ACC112 (cell line): Measurements from ENCODE around the gene PTAFR.

ENCODE experiments used
- H2AFZ ChIP-seq: fragments of 200-600 bp; sonication (generic); one replicate; pipeline ENCODE4 v1.6.0; 2017; ENCODE audit warnings: antibody characterized with exemption, low read length; ENCODE audit not compliant: unreplicated experiment
- H3K27ac ChIP-seq: fragments of 200-600 bp; sonication (generic); 2 replicates; pipeline ENCODE4 v1.5.1; 2014; ENCODE audit warnings: low read depth, mild to moderate bottlenecking, antibody characterized with exemption, low read length, moderate library complexity
- H3K27me3 ChIP-seq: fragments of 200-600 bp; sonication (generic); 2 replicates; pipeline ENCODE4 v1.6.1; 2014; ENCODE audit warnings: mild to moderate bottlenecking, antibody characterized with exemption, low read length, moderate library complexity, mixed read lengths; ENCODE audit not compliant: insufficient read depth
- H3K36me3 ChIP-seq: fragments of 200-600 bp; sonication (generic); 2 replicates; pipeline ENCODE4 v1.6.1; 2016; ENCODE audit warnings: mild to moderate bottlenecking, antibody characterized with exemption, low read length, moderate library complexity, mixed read lengths; ENCODE audit not compliant: insufficient read depth
- H3K4me1 ChIP-seq: fragments of 200-600 bp; sonication (generic); one replicate; pipeline ENCODE4 v1.6.1; 2016; ENCODE audit warnings: low read length, mixed read lengths; ENCODE audit not compliant: insufficient read depth, unreplicated experiment, control insufficient read depth
- H3K4me3 ChIP-seq: fragments of 200-600 bp; sonication (generic); 2 replicates; pipeline ENCODE4 v1.5.1; 2014; ENCODE audit warnings: mild to moderate bottlenecking, low read depth, low read length
- H3K79me2 ChIP-seq: fragments of 200-600 bp; sonication (generic); one replicate; pipeline ENCODE4 v1.6.0; 2016; ENCODE audit warnings: low read length; ENCODE audit not compliant: control insufficient read depth, unreplicated experiment, insufficient read depth

Gene PTAFR

GRCh38 chr1:28173980-28174297 is 2.6 kb downstream of the PTAFR start:
- Histone ChIP-seq H3K27me3 (no peaks in the 10 kb centered on the region), H3K36me3 (no peaks in the 10 kb centered on the region), H2AFZ (no peak overlapping the region), H3K4me1 (no peaks in the 10 kb centered on the region), H3K79me2 (no peaks in the 10 kb centered on the region), H3K4me3 (no peak overlapping the region), H3K27ac (no peak overlapping the region)

- Histone ChIP-seq H3K4me3 (no peak overlapping the region), H3K27me3 (no peaks in the 10 kb centered on the region), H3K79me2 (no peaks in the 10 kb centered on the region), H2AFZ (no peak overlapping the region), H3K36me3 (no peaks in the 10 kb centered on the region), H3K27ac (no peak overlapping the region), H3K4me1 (no peaks in the 10 kb centered on the region)
Measured at GRCh38 chr1:28173151-28173979, 3.1 kb downstream of the PTAFR start.

- no peaks in the 10 kb centered on the region for H3K4me1 ChIP-seq
- H3K27ac ChIP-seq: no peak overlapping the region
- no peaks in the 10 kb centered on the region for H3K36me3 ChIP-seq
- no peaks in the 10 kb centered on the region for H3K79me2 ChIP-seq
- no peak overlapping the region for H3K4me3 ChIP-seq
- H3K27me3 ChIP-seq: no peaks in the 10 kb centered on the region
- peak overlapping the region; percentile 59 for H2AFZ ChIP-seq
Measured at GRCh38 chr1:28172713-28173150, 3.8 kb downstream of the PTAFR start.

- Histone ChIP-seq H3K4me1 (no peaks in the 10 kb centered on the region), H3K27ac (no peak overlapping the region), H3K4me3 (no peak overlapping the region), H3K79me2 (no peaks in the 10 kb centered on the region), H3K27me3 (no peaks in the 10 kb centered on the region), H2AFZ (no peak overlapping the region), H3K36me3 (no peaks in the 10 kb centered on the region)
Measured at GRCh38 chr1:28171246-28171645, 5.2 kb downstream of the PTAFR start.

GRCh38 chr1:28170001-28170596 is 6.4 kb downstream of the PTAFR start:
- Histone ChIP-seq H3K79me2 (no peaks in the 10 kb centered on the region), H3K27me3 (no peaks in the 10 kb centered on the region), H3K4me3 (no peak overlapping the region), H3K36me3 (no peaks in the 10 kb centered on the region), H3K4me1 (no peaks in the 10 kb centered on the region), H3K27ac (no peak overlapping the region), H2AFZ (no peak overlapping the region)

GRCh38 chr1:28163496-28164161 is 12.9 kb downstream of the PTAFR start:
- H3K36me3 ChIP-seq: no peaks in the 10 kb centered on the region
- H3K4me1 ChIP-seq: peaks cover 5% of the 10 kb centered on the region
- H3K79me2 ChIP-seq: no peaks in the 10 kb centered on the region

GRCh38 chr1:28162151-28162550 is 14.3 kb downstream of the PTAFR start:
- H3K27me3 ChIP-seq: no peaks in the 10 kb centered on the region
- no peak overlapping the region for H3K4me3 ChIP-seq
- no peaks in the 10 kb centered on the region for H3K36me3 ChIP-seq
- no peak overlapping the region for H3K27ac ChIP-seq
- no peaks in the 10 kb centered on the region for H3K79me2 ChIP-seq
- H3K4me1 ChIP-seq: peaks cover 5% of the 10 kb centered on the region
- no peak overlapping the region for H2AFZ ChIP-seq

More at GRCh38 chr1:28163496-28164161, 12.9 kb downstream of the PTAFR start:
- Histone ChIP-seq H3K4me3 (no peak overlapping the region), H3K27me3 (no peaks in the 10 kb centered on the region), H2AFZ (no peak overlapping the region), H3K27ac (no peak overlapping the region)

GRCh38 chr1:28161751-28162150 is 14.7 kb downstream of the PTAFR start:
- no peak overlapping the region for H3K27ac ChIP-seq
- H3K79me2 ChIP-seq: no peaks in the 10 kb centered on the region
- H3K4me1 ChIP-seq: peaks cover 5% of the 10 kb centered on the region
- H2AFZ ChIP-seq: no peak overlapping the region
- H3K36me3 ChIP-seq: no peaks in the 10 kb centered on the region
- no peaks in the 10 kb centered on the region for H3K27me3 ChIP-seq
- no peak overlapping the region for H3K4me3 ChIP-seq

GRCh38 chr1:28160782-28161266 is 15.7 kb downstream of the PTAFR start:
- Histone ChIP-seq H3K27ac (peak overlapping the region; percentile 54), H3K4me3 (no peak overlapping the region), H3K4me1 (peaks cover 5% of the 10 kb centered on the region), H3K27me3 (no peaks in the 10 kb centered on the region), H2AFZ (peak overlapping the region; percentile 84), H3K36me3 (no peaks in the 10 kb centered on the region), H3K79me2 (no peaks in the 10 kb centered on the region)

GRCh38 chr1:28159680-28160079 is 16.8 kb downstream of the PTAFR start:
- Histone ChIP-seq H2AFZ (no peak overlapping the region), H3K27ac (no peak overlapping the region), H3K27me3 (no peaks in the 10 kb centered on the region), H3K4me3 (no peak overlapping the region), H3K4me1 (peaks cover 5% of the 10 kb centered on the region), H3K79me2 (no peaks in the 10 kb centered on the region), H3K36me3 (no peaks in the 10 kb centered on the region)
